H1 (cell line): Measurements from ENCODE around the gene ABHD1. TPM values are rescaled to one million over a fixed set of nuclear protein-coding genes. Genes with fewer than 3 reads are reported as not detected.

Experiments
- CTCF ChIA-PET: fragments of 300-600 bp; sonication (Branson Sonifier 250); formaldehyde crosslinking; loops from one replicate; lab custom pipeline; 2021; ENCODE audit not compliant: partially characterized antibody; lab: Charles Lee
- POLR2A ChIA-PET: fragments of 300-600 bp; sonication (Branson Sonifier 250); formaldehyde crosslinking; loops from one replicate; lab custom pipeline; 2021; ENCODE audit warnings: inconsistent platforms; ENCODE audit not compliant: partially characterized antibody; lab: Charles Lee
- DNase-seq, 2 experiments: peaks; one replicate each; pipeline versions ENCODE4 v3.0.0 to v3.0.0-alpha.2; 2010 to 2022; ENCODE audit warnings: low spot score in 2 of 2, low read depth in 1 of 2, mixed read lengths in 1 of 2
- FAIRE-seq: peaks from 2 replicates; lab custom pipeline; 2011; peaks lifted over from hg19 to GRCh38; lab: Jason Lieb, UNC
- H2AFZ ChIP-seq: 2 replicates; pipeline ENCODE4 v1.8.1; 2012; ENCODE audit warnings: low read length, inconsistent platforms
- H2AK5ac ChIP-seq: 2 replicates; pipeline ENCODE4 v1.6.1; 2013; ENCODE audit warnings: low read depth, low read length
- H2BK120ac ChIP-seq: replicated peaks from 2 replicates; pipeline ENCODE3; 2013; ENCODE audit warnings: low read depth, low read length, inconsistent platforms
- H2BK12ac ChIP-seq: 2 replicates; pipeline ENCODE4 v1.6.1; 2013; ENCODE audit warnings: low read depth, low read length
- H2BK15ac ChIP-seq: 2 replicates; pipeline ENCODE4 v1.6.1; 2013; ENCODE audit warnings: low read length
- H2BK20ac ChIP-seq: 2 replicates; pipeline ENCODE4 v1.6.1; 2013; ENCODE audit warnings: low read length
- H2BK5ac ChIP-seq: 2 replicates; pipeline ENCODE4 v1.6.1; 2013; ENCODE audit warnings: low read depth, low read length
- H3K14ac ChIP-seq: 2 replicates; pipeline ENCODE4 v1.6.1; 2013; ENCODE audit warnings: inconsistent platforms; ENCODE audit not compliant: insufficient read length
- H3K18ac ChIP-seq: 2 replicates; pipeline ENCODE4 v1.6.1; 2013; ENCODE audit warnings: low read length; ENCODE audit errors: extremely low read depth
- H3K23ac ChIP-seq: 2 replicates; pipeline ENCODE4 v1.6.1; 2013; ENCODE audit warnings: inconsistent platforms; ENCODE audit not compliant: insufficient read length
- H3K23me2 ChIP-seq: 2 replicates; pipeline ENCODE4 v1.6.1; 2013; ENCODE audit warnings: low read depth, low read length
- H3K27ac ChIP-seq: 2 replicates; pipeline ENCODE4 v1.6.1; 2011; ENCODE audit warnings: low read depth, low read length, inconsistent platforms
- H3K27me3 ChIP-seq, 4 experiments: replicated peaks in 1 of 4; 1 replicate in 1 of 4; 2 replicates in 3 of 4; pipeline versions ENCODE4 v1.6.1 to v1.8.1; 2011 to 2013; ENCODE audit warnings: low read length in 3 of 4, mild to moderate bottlenecking in 3 of 4, inconsistent platforms in 2 of 4, mixed read lengths in 2 of 4, moderate library complexity in 1 of 4; ENCODE audit not compliant: control insufficient read depth in 3 of 4, insufficient read depth in 3 of 4; ENCODE audit errors: extremely low read depth in 1 of 4
- H3K36me3 ChIP-seq, 4 experiments: 2 replicates each; pipeline versions ENCODE4 v1.6.1 to v1.8.1; 2011 to 2013; ENCODE audit warnings: mild to moderate bottlenecking in 4 of 4, low read length in 3 of 4, moderate library complexity in 2 of 4, control low read depth in 1 of 4, inconsistent platforms in 1 of 4; ENCODE audit not compliant: insufficient read depth in 4 of 4, control insufficient read depth in 2 of 4
- H3K4ac ChIP-seq: replicated peaks from 2 replicates; pipeline ENCODE3; 2013; ENCODE audit warnings: low read length, low read depth, mixed read lengths, inconsistent platforms; ENCODE audit not compliant: insufficient read length
- H3K4me1 ChIP-seq, 4 experiments: replicated peaks in 1 of 4; 1 replicate in 1 of 4; 2 replicates in 3 of 4; pipeline versions ENCODE4 v1.6.1 to v1.8.1; 2011 to 2013; ENCODE audit warnings: low read length in 3 of 4, inconsistent platforms in 2 of 4, mixed read lengths in 1 of 4; ENCODE audit not compliant: insufficient read depth in 4 of 4, control insufficient read depth in 3 of 4
- H3K4me2 ChIP-seq, 2 experiments: 2 replicates each; pipeline versions ENCODE4 v1.6.1 to v1.8.1; 2011 to 2013; ENCODE audit warnings: low read depth in 2 of 2, low read length in 2 of 2, control low read depth in 1 of 2, inconsistent platforms in 1 of 2, mild to moderate bottlenecking in 1 of 2; ENCODE audit not compliant: insufficient read depth in 1 of 2
- H3K4me3 ChIP-seq, 4 experiments: fragments of 200-600, 300-600 bp in 1 of 4; sonication (generic), shearing (Covaris generic), sonication (Bioruptor Twin) in 1 of 4; 2 replicates each; pipeline versions ENCODE4 v1.5.1 to v1.8.1; 2011 to 2016; ENCODE audit warnings: low read length in 4 of 4, low read depth in 3 of 4, control low read depth in 2 of 4, inconsistent platforms in 2 of 4, mild to moderate bottlenecking in 2 of 4, mixed read lengths in 1 of 4, moderate library complexity in 1 of 4; ENCODE audit not compliant: insufficient read depth in 2 of 4; ENCODE audit errors: extremely low read depth in 1 of 4
- H3K56ac ChIP-seq: replicated peaks from 2 replicates; pipeline ENCODE3; 2013; ENCODE audit warnings: low read depth, mild to moderate bottlenecking, mixed read lengths, low read length, inconsistent platforms; ENCODE audit not compliant: insufficient read length
- H3K79me1 ChIP-seq: 2 replicates; pipeline ENCODE4 v1.6.1; 2013; ENCODE audit warnings: low read depth, low read length, control low read depth
- H3K79me2 ChIP-seq, 2 experiments: 2 replicates each; pipeline versions ENCODE4 v1.6.1 to v1.8.1; 2012 to 2013; ENCODE audit warnings: low read length in 2 of 2, mild to moderate bottlenecking in 2 of 2, inconsistent platforms in 1 of 2; ENCODE audit not compliant: insufficient read depth in 2 of 2, control insufficient read depth in 1 of 2
- H3K9ac ChIP-seq, 4 experiments: replicated peaks in 1 of 4; 1 replicate in 1 of 4; 2 replicates in 3 of 4; pipeline versions ENCODE4 v1.6.1 to v1.8.1; 2011 to 2013; ENCODE audit warnings: low read depth in 3 of 4, low read length in 3 of 4, control low read depth in 2 of 4, mild to moderate bottlenecking in 2 of 4, moderate library complexity in 2 of 4, inconsistent platforms in 1 of 4; ENCODE audit errors: extremely low read depth in 1 of 4
- H3K9me3 ChIP-seq, 2 experiments: 2 replicates each; pipeline versions ENCODE4 v1.6.1 to v1.8.1; 2012 to 2013; ENCODE audit warnings: mild to moderate bottlenecking in 2 of 2, moderate library complexity in 2 of 2, control low read depth in 1 of 2, inconsistent platforms in 1 of 2, low read depth in 1 of 2, low read length in 1 of 2, mixed read lengths in 1 of 2; ENCODE audit not compliant: insufficient read depth in 2 of 2
- H4K20me1 ChIP-seq, 2 experiments: replicated peaks in 1 of 2; 2 replicates each; pipeline versions ENCODE3 to v1.8.1; 2011 to 2013; ENCODE audit warnings: inconsistent platforms in 2 of 2, low read length in 2 of 2, mild to moderate bottlenecking in 1 of 2; ENCODE audit not compliant: insufficient read depth in 2 of 2, control insufficient read depth in 1 of 2
- H4K5ac ChIP-seq: 2 replicates; pipeline ENCODE4 v1.6.1; 2013; ENCODE audit warnings: low read length, low read depth, mixed read lengths, inconsistent platforms; ENCODE audit not compliant: insufficient read length
- H4K8ac ChIP-seq: 2 replicates; pipeline ENCODE4 v1.8.0; 2013; ENCODE audit warnings: mild to moderate bottlenecking, moderate library complexity, low read length, inconsistent platforms; ENCODE audit not compliant: insufficient read depth; ENCODE audit errors: extremely low read depth
- H4K91ac ChIP-seq: replicated peaks from 2 replicates; pipeline ENCODE3; 2013; ENCODE audit warnings: low read length, mixed read lengths, inconsistent platforms; ENCODE audit not compliant: insufficient read length
- BCL11A ChIP-seq, 2 experiments: IDR thresholded peaks; one replicate each; pipeline ENCODE4 v1.6.1; 2011; ENCODE audit warnings: low read depth in 2 of 2, low read length in 2 of 2, mild to moderate bottlenecking in 2 of 2
- E2F6 ChIP-seq: IDR thresholded peaks from 2 replicates; pipeline ENCODE4 v1.6.1; 2012; ENCODE audit warnings: inconsistent platforms
- EGR1 ChIP-seq: IDR thresholded peaks from 2 replicates; pipeline ENCODE4 v1.6.1; 2011; ENCODE audit warnings: low read depth, low read length, borderline replicate concordance
- HDAC2 ChIP-seq, 2 experiments: fragments of 300-600 bp in 1 of 2; sonication (generic) in 1 of 2; IDR thresholded peaks; 2 replicates each; pipeline ENCODE4 v1.6.1; 2011 to 2012; ENCODE audit warnings: low read depth in 2 of 2, low read length in 2 of 2, mild to moderate bottlenecking in 2 of 2, moderate library complexity in 2 of 2, borderline replicate concordance in 1 of 2, inconsistent platforms in 1 of 2
- JUND ChIP-seq: IDR thresholded peaks from 2 replicates; pipeline ENCODE4 v1.6.1; 2011; ENCODE audit warnings: mild to moderate bottlenecking, improper control_type of control experiment, low read length
- KDM1A ChIP-seq: fragments of 200-600, 300-600 bp; sonication (generic); IDR thresholded peaks from 2 replicates; pipeline ENCODE4 v1.7.1; 2016; ENCODE audit warnings: mild to moderate bottlenecking, low read length, borderline replicate concordance
- POU5F1 ChIP-seq: IDR thresholded peaks from 2 replicates; pipeline ENCODE4 v1.6.1; 2011; ENCODE audit warnings: low read depth, mild to moderate bottlenecking, low read length, moderate library complexity
- SAP30 ChIP-seq: fragments of 300-600 bp; sonication (generic); IDR thresholded peaks from 2 replicates; pipeline ENCODE4 v1.7.1; 2012; ENCODE audit warnings: low read length, moderate library complexity, mild to moderate bottlenecking, inconsistent platforms; ENCODE audit not compliant: insufficient read depth, insufficient replicate concordance
- SRF ChIP-seq: IDR thresholded peaks from 2 replicates; pipeline ENCODE4 v1.6.1; 2011; ENCODE audit warnings: mild to moderate bottlenecking, low read depth, low read length, moderate library complexity
- TEAD4 ChIP-seq: IDR thresholded peaks from 2 replicates; pipeline ENCODE4 v1.6.1; 2012; ENCODE audit warnings: low read depth, low read length, inconsistent platforms, mixed read lengths
- WGBS, 2 experiments: shearing (Covaris generic) in 1 of 2; methylation state at CpG; one replicate each; pipeline versions ENCODE4 v1.1.6 to v1.1.7; 2013 to 2015; ENCODE audit warnings: low lambda C conversion rate in 2 of 2, mixed read lengths in 2 of 2, inconsistent platforms in 1 of 2, low coverage in 1 of 2, missing lambda C conversion rate in 1 of 2; ENCODE audit not compliant: insufficient replicate concordance in 2 of 2, insufficient coverage in 1 of 2, insufficient read length in 1 of 2; ENCODE audit errors: extremely low coverage in 1 of 2, missing lambda C conversion rate in 1 of 2; 5-methylcytosine and 5-hydroxymethylcytosine counted together
- polyA plus RNA-seq, 7 experiments: library from polyadenylated mRNA; depleted of rRNA in 3 of 7; stranded (reverse) in 5 of 7; unstranded in 2 of 7; fragments of >200 nt in 5 of 7; fragments of 200-250 nt in 2 of 7; gene quantifications; 1 replicate in 5 of 7; 2 replicates in 1 of 7; 4 replicates in 1 of 7; pipeline versions ENCODE4 v1.2.1 to v1.2.3, GENCODE V29; 2011 to 2013; ENCODE audit warnings: missing spikeins in 2 of 7, mixed read lengths in 2 of 7
- total RNA-seq: library from RNA; stranded (reverse); fragmentation: NEBNext Ultra II Directional; extraction: Animal tissue kit (Norgen Biotek cat#: 25700); gene quantifications from 2 replicates; pipeline ENCODE4 v1.2.1, GENCODE V29; 2021

The ABHD1 gene
- total and polyA plus RNA-seq, 2 of the 8 experiments (the other 6 are each of a cell fraction or from before 2014, with no cell fraction given), result 0.20 to 1.1 TPM

DNA sequence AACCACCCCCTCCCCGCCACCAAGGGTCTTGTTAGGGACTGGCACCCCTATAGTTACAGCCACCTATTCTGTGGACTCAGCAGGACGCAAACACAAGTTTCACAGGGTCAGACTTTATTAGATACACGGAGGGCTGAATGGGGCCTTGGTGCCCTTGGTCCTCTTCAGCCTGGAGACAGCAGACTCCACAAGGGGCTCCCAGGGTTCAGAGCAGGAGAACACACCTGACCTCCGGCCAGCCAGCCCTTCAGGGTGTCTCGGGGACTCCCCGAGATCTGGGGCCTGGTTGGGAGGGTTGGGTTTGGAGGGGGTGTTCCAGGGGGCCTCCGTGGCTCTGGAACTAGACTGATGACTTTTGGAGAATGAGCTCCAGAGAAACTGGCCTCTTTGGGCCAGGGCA lies 13.1 kb downstream of the ABHD1 start:
- Histone ChIP-seq H3K36me3 (peaks cover 0 to 6% (median 3%) of the 10 kb centered on the region in 4 experiments; a peak in 5 of 8 replicates), H2BK120ac (no peak overlapping the region), H4K91ac (no peak overlapping the region), H4K8ac (no peak overlapping the region), H3K23me2 (peaks cover 2% of the 10 kb centered on the region; the same call in 1 of the 2 replicates), H3K27me3 (no peaks in the 10 kb centered on the region), H3K23ac (no peak overlapping the region), H2AFZ (no peak overlapping the region), H3K4me1 (peaks cover 0 to 4% (median 3%) of the 10 kb centered on the region in 4 experiments; a peak in 5 of 7 replicates), H3K18ac (no peak overlapping the region), H3K9ac (no peak overlapping the region), H2AK5ac (no peak overlapping the region), H3K4me3 (no peak overlapping the region), H3K14ac (no peak overlapping the region), H3K56ac (no peak overlapping the region), H3K27ac (no peak overlapping the region), H2BK15ac (no peak overlapping the region), H2BK12ac (no peak overlapping the region), H3K79me1 (peaks cover 4% of the 10 kb centered on the region), H3K4ac (no peak overlapping the region), H3K79me2 (peaks cover 0 to 15% of the 10 kb centered on the region in 2 experiments; a peak in 2 of 4 replicates), H2BK5ac (no peak overlapping the region), H2BK20ac (no peak overlapping the region), H4K5ac (no peak overlapping the region), H3K4me2 (no peak overlapping the region), H3K9me3 (no peaks in the 10 kb centered on the region), H4K20me1 (peaks cover 5 to 9% of the 10 kb centered on the region in 2 experiments)
- POLR2A ChIA-PET, result interaction anchor here (1.2 to 1.5 kb wide), 2 partner anchors 8 to 12 kb away, joined by 4 to 5 read pairs; partner anchors contain the start of gene TCF23
- CTCF ChIA-PET, result interaction anchor here (0.6 to 3.7 kb wide), 7 partner anchors 11 to 54 kb away, joined by 3 to 11 read pairs (median 3); partner anchors contain the start of gene ABHD1
- no peak for DNase-seq
- TF ChIP-seq KDM1A (no peak), E2F6 (no peak), SAP30 (no peak), JUND (no peak), TEAD4 (no peak), HDAC2 (IDR thresholded peaks at IDR 0.05; ENCODE audit: borderline replicate concordance in 1 of 2, low read depth in 2 of 2, low read length in 2 of 2) (no peak), POU5F1 (no peak), EGR1 (no peak), SRF (no peak), BCL11A (IDR thresholded peaks at IDR 0.05; ENCODE audit: low read depth in 2 of 2, low read length in 2 of 2) (no peak)
- 90% methylated on average over 7 of the region's 7 CpGs; no CpG with 5 or more reads in 1 of the 2 experiments for WGBS, 2 experiments
- FAIRE-seq, result no peak
